ENCODE results near the gene LRRK1. TPM values are rescaled to one million over a fixed set of nuclear protein-coding genes. Genes with fewer than 3 reads are reported as not detected.

Gene LRRK1
- total and polyA plus RNA-seq, 2 of the 4 experiments (the other 2 are of a cell fraction): 3.0 to 5.8 TPM

DNA sequence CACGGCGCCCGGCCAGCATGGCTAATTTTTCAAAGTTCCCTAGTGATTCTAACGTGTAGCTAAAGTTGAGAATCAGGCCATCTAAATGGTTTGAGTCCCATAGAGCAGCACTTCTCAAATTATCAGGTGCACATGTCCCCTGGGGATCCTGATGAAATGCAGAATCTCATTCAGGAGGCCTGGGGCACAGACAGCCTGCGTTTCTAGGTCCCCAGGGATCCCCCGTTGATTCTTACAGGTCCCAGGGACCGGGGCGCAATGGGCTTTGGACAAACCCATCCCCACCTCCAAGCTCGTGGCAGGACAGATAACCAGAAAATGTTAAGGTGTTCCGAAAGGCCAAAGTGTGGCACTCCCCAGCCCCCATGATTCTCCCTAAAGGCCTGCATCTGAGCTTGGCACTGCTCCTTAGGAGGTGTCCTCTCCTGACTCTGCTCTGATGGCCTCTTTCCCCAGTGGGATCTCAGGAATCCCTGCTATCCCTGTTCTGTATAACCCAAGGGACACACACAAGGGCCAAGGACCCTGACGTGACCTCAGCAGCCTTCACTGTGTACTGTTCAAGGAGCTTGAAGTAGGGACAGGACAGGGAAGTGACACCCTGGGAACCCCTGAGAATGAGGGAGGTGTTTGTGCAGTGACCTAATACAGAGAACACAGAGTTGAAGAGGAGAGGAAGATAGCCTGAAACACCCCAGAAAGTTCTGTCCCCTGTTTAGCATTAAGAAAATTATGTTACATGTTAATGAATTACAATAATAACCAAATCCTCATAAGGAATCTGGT is 8.0 kb downstream of the LRRK1 start:
- Histone ChIP-seq H3K56ac (ENCODE audit: extremely low read depth, insufficient read depth, low read length) (no peak overlapping the region), H3K4me2 (ENCODE audit: low read depth, low read length) (no peak overlapping the region), H3K4ac (ENCODE audit: low read depth, low read length) (no peak overlapping the region), H4K20me1 (ENCODE audit: insufficient read depth, low read length) (no peaks in the 10 kb centered on the region), H3K36me3 (ENCODE audit: control insufficient read depth, insufficient read depth, low read length) (peaks cover 10% of the 10 kb centered on the region), H2BK5ac (ENCODE audit: low read depth, low read length, poor library complexity, severe bottlenecking) (no peak overlapping the region), H3K18ac (ENCODE audit: low read depth, low read length) (no peak overlapping the region), H3K9me3 (ENCODE audit: control insufficient read depth, insufficient read depth, low read length) (no peaks in the 10 kb centered on the region), H2BK20ac (ENCODE audit: low read depth, low read length) (no peak overlapping the region), H4K8ac (ENCODE audit: low read depth in 2 of 2, low read length in 2 of 2) (no peak overlapping the region), H2AK9ac (replicated peaks; ENCODE audit: low read depth, low read length, poor library complexity) (no peak overlapping the region), H3K9me1 (ENCODE audit: insufficient read depth, low read length) (no peaks in the 10 kb centered on the region), H2AFZ (replicated peaks; ENCODE audit: low read length, poor library complexity) (no peak overlapping the region), H3K79me1 (ENCODE audit: low read depth in 1 of 2, low read length in 2 of 2) (peaks cover 0 to 4% of the 10 kb centered on the region in 2 experiments; a peak in 1 of 4 replicates), H2BK120ac (ENCODE audit: low read depth, low read length) (no peak overlapping the region), H3K27me3 (ENCODE audit: control insufficient read depth, insufficient read depth, low read length) (no peaks in the 10 kb centered on the region), H3K4me1 (ENCODE audit: control insufficient read depth, insufficient read depth, low read length) (no peaks in the 10 kb centered on the region), H3K4me3 (ENCODE audit: insufficient read depth, low read depth, low read length) (no peak overlapping the region), H4K5ac (ENCODE audit: low read depth, low read length) (no peak overlapping the region), H3K9ac (ENCODE audit: low read depth, low read length) (no peak overlapping the region), H3K14ac (replicated peaks; ENCODE audit: low read depth, low read length) (no peak overlapping the region), H2BK15ac (ENCODE audit: low read depth, low read length) (no peak overlapping the region), H3K23ac (ENCODE audit: low read depth, low read length) (no peak overlapping the region), H4K91ac (ENCODE audit: insufficient read depth, low read depth, low read length) (no peak overlapping the region), H3K27ac (ENCODE audit: insufficient read depth, low read length) (no peak overlapping the region), H2AK5ac (ENCODE audit: low read depth, low read length) (no peak overlapping the region)
- dilution Hi-C loops (cut with HindIII; ENCODE audit: low sequenced_read_pairs, unreplicated experiment) (no loop called here), intact Hi-C loops (cut with micrococcal nuclease) (no loop called here), in situ Hi-C loops (cut with MboI; ENCODE audit: low sequenced_read_pairs) (no loop called here)
- ChIA-PET CTCF (no interaction called here), POLR2A (ENCODE audit: unreplicated experiment) (no interaction called here)
- no peak for ATAC-seq (ENCODE audit: low read depth)
- no TSS peak for BruUV-seq (replicated peaks)
- TF ChIP-seq MXI1 (IDR thresholded peaks at IDR 0.05; ENCODE audit: borderline replicate concordance, low read depth, low read length): no peak
- TF ChIP-seq RFX5 (IDR thresholded peaks at IDR 0.05; ENCODE audit: low read depth, low read length): no peak
- no peak for TF ChIP-seq RAD21 (IDR thresholded peaks at IDR 0.05; ENCODE audit: low read length)
- TF ChIP-seq, protein P1, sequence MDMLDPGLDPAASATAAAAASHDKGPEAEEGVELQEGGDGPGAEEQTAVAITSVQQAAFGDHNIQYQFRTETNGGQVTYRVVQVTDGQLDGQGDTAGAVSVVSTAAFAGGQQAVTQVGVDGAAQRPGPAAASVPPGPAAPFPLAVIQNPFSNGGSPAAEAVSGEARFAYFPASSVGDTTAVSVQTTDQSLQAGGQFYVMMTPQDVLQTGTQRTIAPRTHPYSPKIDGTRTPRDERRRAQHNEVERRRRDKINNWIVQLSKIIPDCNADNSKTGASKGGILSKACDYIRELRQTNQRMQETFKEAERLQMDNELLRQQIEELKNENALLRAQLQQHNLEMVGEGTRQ (IDR thresholded peaks at IDR 0.05; ENCODE audit: low read depth, low read length): no peak
- TF ChIP-seq CHD1 (IDR thresholded peaks at IDR 0.05; ENCODE audit: low read depth, low read length): no peak
- no peak for TF ChIP-seq MAFK (IDR thresholded peaks at IDR 0.05; ENCODE audit: low read depth, low read length)
- TF ChIP-seq, protein P2, sequence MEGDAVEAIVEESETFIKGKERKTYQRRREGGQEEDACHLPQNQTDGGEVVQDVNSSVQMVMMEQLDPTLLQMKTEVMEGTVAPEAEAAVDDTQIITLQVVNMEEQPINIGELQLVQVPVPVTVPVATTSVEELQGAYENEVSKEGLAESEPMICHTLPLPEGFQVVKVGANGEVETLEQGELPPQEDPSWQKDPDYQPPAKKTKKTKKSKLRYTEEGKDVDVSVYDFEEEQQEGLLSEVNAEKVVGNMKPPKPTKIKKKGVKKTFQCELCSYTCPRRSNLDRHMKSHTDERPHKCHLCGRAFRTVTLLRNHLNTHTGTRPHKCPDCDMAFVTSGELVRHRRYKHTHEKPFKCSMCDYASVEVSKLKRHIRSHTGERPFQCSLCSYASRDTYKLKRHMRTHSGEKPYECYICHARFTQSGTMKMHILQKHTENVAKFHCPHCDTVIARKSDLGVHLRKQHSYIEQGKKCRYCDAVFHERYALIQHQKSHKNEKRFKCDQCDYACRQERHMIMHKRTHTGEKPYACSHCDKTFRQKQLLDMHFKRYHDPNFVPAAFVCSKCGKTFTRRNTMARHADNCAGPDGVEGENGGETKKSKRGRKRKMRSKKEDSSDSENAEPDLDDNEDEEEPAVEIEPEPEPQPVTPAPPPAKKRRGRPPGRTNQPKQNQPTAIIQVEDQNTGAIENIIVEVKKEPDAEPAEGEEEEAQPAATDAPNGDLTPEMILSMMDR (conservative IDR thresholded peaks at IDR 0.05; ENCODE audit: low read depth, low read length): no peak
- TF ChIP-seq CEBPB (IDR thresholded peaks at IDR 0.05; ENCODE audit: low read depth, low read length): no peak
- TF ChIP-seq RCOR1 (IDR thresholded peaks at IDR 0.05; ENCODE audit: insufficient replicate concordance, low read length): no peak
- TF ChIP-seq, protein P3, sequence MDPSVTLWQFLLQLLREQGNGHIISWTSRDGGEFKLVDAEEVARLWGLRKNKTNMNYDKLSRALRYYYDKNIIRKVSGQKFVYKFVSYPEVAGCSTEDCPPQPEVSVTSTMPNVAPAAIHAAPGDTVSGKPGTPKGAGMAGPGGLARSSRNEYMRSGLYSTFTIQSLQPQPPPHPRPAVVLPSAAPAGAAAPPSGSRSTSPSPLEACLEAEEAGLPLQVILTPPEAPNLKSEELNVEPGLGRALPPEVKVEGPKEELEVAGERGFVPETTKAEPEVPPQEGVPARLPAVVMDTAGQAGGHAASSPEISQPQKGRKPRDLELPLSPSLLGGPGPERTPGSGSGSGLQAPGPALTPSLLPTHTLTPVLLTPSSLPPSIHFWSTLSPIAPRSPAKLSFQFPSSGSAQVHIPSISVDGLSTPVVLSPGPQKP (IDR thresholded peaks at IDR 0.05; ENCODE audit: borderline replicate concordance, low read depth, low read length): no peak
- TF ChIP-seq MAZ (IDR thresholded peaks at IDR 0.05; ENCODE audit: borderline replicate concordance, low read depth, low read length): no peak
- TF ChIP-seq POLR2A (IDR thresholded peaks at IDR 0.05; ENCODE audit: low read depth, low read length): no peak
- TF ChIP-seq FOS (IDR thresholded peaks at IDR 0.05; ENCODE audit: low read depth, low read length): no peak
- TF ChIP-seq NFE2L2 (IDR thresholded peaks at IDR 0.05; ENCODE audit: low read depth, low read length): no peak
- TF ChIP-seq BHLHE40 (IDR thresholded peaks at IDR 0.05; ENCODE audit: low read depth, low read length): no peak
- no peak for TF ChIP-seq SMC3 (IDR thresholded peaks at IDR 0.05; ENCODE audit: low read depth, low read length)
- 69% methylated on average over 5 of the region's 11 CpGs; no CpG with 5 or more reads in 1 of the 2 experiments for WGBS, 2 experiments (ENCODE audit: extremely low coverage in 2 of 2, insufficient read length in 1 of 2)
- DNase-seq: no peak
